ENCODE results near the gene B3GNT8.

DNA sequence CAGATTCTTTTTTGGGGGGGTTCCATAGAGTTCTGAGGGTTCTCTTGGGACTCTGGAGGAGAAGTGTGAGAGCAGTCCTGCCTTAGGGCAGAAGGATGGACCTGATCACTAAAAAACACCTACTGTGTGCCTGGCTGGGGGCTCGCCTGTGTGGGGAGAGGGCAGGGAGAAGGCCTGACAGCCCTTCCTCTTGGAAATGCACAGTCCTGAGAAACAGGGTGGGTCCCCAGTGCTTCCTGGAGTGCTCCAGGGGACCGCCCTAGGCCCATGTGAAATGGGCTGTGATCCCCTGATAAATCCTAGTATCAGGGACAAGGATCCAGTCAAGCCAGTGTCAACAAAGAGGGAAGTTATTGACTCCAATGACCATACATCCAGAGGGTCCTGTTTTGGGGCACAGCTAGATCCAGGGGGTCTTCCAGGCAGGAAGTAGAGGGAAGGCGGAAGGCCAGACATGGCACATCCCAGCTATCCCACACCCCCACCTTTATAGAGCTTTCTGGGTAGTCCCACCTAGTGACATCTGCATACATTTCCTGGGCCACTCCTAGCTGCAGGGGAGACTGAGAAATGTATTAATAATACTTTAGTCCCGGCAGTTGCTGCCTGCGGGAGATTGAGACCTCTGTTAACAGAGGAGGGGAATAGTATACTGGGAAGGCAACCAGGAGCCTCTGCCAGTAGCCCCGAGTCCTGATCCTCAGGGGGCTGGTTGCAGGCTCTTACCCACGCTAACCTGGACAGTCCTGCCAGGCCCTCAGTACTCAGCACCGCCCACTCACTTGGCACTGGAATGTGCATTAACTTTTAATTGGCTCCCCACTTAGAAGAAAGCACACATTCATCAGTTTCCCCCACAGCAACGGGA, 15.8 kb downstream of the B3GNT8 start:
- TF ChIP-seq, protein P1, sequence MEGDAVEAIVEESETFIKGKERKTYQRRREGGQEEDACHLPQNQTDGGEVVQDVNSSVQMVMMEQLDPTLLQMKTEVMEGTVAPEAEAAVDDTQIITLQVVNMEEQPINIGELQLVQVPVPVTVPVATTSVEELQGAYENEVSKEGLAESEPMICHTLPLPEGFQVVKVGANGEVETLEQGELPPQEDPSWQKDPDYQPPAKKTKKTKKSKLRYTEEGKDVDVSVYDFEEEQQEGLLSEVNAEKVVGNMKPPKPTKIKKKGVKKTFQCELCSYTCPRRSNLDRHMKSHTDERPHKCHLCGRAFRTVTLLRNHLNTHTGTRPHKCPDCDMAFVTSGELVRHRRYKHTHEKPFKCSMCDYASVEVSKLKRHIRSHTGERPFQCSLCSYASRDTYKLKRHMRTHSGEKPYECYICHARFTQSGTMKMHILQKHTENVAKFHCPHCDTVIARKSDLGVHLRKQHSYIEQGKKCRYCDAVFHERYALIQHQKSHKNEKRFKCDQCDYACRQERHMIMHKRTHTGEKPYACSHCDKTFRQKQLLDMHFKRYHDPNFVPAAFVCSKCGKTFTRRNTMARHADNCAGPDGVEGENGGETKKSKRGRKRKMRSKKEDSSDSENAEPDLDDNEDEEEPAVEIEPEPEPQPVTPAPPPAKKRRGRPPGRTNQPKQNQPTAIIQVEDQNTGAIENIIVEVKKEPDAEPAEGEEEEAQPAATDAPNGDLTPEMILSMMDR (conservative IDR thresholded peaks at IDR 0.05): no peak
- no peak for TF ChIP-seq EZH2 (IDR thresholded peaks at IDR 0.05; ENCODE audit: low read depth)

All from PC-9 (cell line).